Measurements from ENCODE around the gene TRIM50. TPM values are rescaled to one million over a fixed set of nuclear protein-coding genes. Genes with fewer than 3 reads are reported as not detected.
A peak's percentile ranks its signal among the peaks of the same experiment; 100 is the strongest.

Gene TRIM50
- total RNA-seq, 1 donor = not detected

- peak overlapping the region; percentile 86 for H2AFZ ChIP-seq (ENCODE audit: low read length)
- peaks cover 10% of the 10 kb centered on the region for H3K27me3 ChIP-seq (ENCODE audit: insufficient read depth, low read length)
- H4K20me1 ChIP-seq (ENCODE audit: insufficient read depth, low read length) = no peaks in the 10 kb centered on the region
- TF ChIP-seq, protein P1, sequence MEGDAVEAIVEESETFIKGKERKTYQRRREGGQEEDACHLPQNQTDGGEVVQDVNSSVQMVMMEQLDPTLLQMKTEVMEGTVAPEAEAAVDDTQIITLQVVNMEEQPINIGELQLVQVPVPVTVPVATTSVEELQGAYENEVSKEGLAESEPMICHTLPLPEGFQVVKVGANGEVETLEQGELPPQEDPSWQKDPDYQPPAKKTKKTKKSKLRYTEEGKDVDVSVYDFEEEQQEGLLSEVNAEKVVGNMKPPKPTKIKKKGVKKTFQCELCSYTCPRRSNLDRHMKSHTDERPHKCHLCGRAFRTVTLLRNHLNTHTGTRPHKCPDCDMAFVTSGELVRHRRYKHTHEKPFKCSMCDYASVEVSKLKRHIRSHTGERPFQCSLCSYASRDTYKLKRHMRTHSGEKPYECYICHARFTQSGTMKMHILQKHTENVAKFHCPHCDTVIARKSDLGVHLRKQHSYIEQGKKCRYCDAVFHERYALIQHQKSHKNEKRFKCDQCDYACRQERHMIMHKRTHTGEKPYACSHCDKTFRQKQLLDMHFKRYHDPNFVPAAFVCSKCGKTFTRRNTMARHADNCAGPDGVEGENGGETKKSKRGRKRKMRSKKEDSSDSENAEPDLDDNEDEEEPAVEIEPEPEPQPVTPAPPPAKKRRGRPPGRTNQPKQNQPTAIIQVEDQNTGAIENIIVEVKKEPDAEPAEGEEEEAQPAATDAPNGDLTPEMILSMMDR (IDR thresholded peaks at IDR 0.05; ENCODE audit: extremely low read depth, low read depth, low read length) = no peak
- DNase-seq (ENCODE audit: insufficient read length, low spot score, missing footprints) = peak; percentile 37
- H3K27ac ChIP-seq (ENCODE audit: low read depth, low read length) = no peak overlapping the region
- no peaks in the 10 kb centered on the region for H3K79me2 ChIP-seq (ENCODE audit: insufficient read depth, low read length)
- H3K9me3 ChIP-seq (ENCODE audit: low read depth, low read length) = no peaks in the 10 kb centered on the region
- H3K36me3 ChIP-seq (ENCODE audit: insufficient read depth, low read length) = no peaks in the 10 kb centered on the region
- H3K4me1 ChIP-seq (ENCODE audit: insufficient read depth, low read length) = peaks cover 8% of the 10 kb centered on the region
- H3K4me2 ChIP-seq (ENCODE audit: insufficient read depth, low read length) = peak overlapping the region; percentile 83
- H3K4me3 ChIP-seq (ENCODE audit: insufficient read depth, low read length) = peak overlapping the region; percentile 66
These were observed 30.9 kb upstream of the TRIM50 start for GRCh38 chr7:73358590-73359275.

GRCh38 chr7:73356159-73356558 is 28.3 kb upstream of the TRIM50 start:
- TF ChIP-seq, protein P1 (IDR thresholded peaks at IDR 0.05; ENCODE audit: extremely low read depth, low read depth, low read length) = no peak
- H3K27me3 ChIP-seq (ENCODE audit: insufficient read depth, low read length) = peaks cover 7% of the 10 kb centered on the region
- no peak overlapping the region for H2AFZ ChIP-seq (ENCODE audit: low read length)
- peaks cover 8% of the 10 kb centered on the region for H3K4me1 ChIP-seq (ENCODE audit: insufficient read depth, low read length)
- H3K79me2 ChIP-seq (ENCODE audit: insufficient read depth, low read length) = no peaks in the 10 kb centered on the region
- no peak overlapping the region for H3K4me2 ChIP-seq (ENCODE audit: insufficient read depth, low read length)
- no peaks in the 10 kb centered on the region for H3K9me3 ChIP-seq (ENCODE audit: low read depth, low read length)
- no peak overlapping the region for H3K27ac ChIP-seq (ENCODE audit: low read depth, low read length)
- no peaks in the 10 kb centered on the region for H3K36me3 ChIP-seq (ENCODE audit: insufficient read depth, low read length)
- no peak overlapping the region for H3K4me3 ChIP-seq (ENCODE audit: insufficient read depth, low read length)
- no peaks in the 10 kb centered on the region for H4K20me1 ChIP-seq (ENCODE audit: insufficient read depth, low read length)
- DNase-seq (ENCODE audit: insufficient read length, low spot score, missing footprints) = no peak

- Histone ChIP-seq H2AFZ (ENCODE audit: low read length) (no peak overlapping the region), H3K79me2 (ENCODE audit: insufficient read depth, low read length) (no peaks in the 10 kb centered on the region), H4K20me1 (ENCODE audit: insufficient read depth, low read length) (no peaks in the 10 kb centered on the region), H3K27me3 (ENCODE audit: insufficient read depth, low read length) (peaks cover 5% of the 10 kb centered on the region), H3K36me3 (ENCODE audit: insufficient read depth, low read length) (no peaks in the 10 kb centered on the region), H3K9me3 (ENCODE audit: low read depth, low read length) (no peaks in the 10 kb centered on the region), H3K4me2 (ENCODE audit: insufficient read depth, low read length) (no peak overlapping the region), H3K4me1 (ENCODE audit: insufficient read depth, low read length) (peaks cover 8% of the 10 kb centered on the region), H3K27ac (ENCODE audit: low read depth, low read length) (no peak overlapping the region), H3K4me3 (ENCODE audit: insufficient read depth, low read length) (no peak overlapping the region)
- TF ChIP-seq, protein P1 (IDR thresholded peaks at IDR 0.05; ENCODE audit: extremely low read depth, low read depth, low read length) = no peak
- peak; percentile 53 for DNase-seq (ENCODE audit: insufficient read length, low spot score, missing footprints)
These were observed 26.9 kb upstream of the TRIM50 start for GRCh38 chr7:73354821-73355220.

- Histone ChIP-seq H3K27me3 (ENCODE audit: insufficient read depth, low read length) (peaks cover 2% of the 10 kb centered on the region), H3K9me3 (ENCODE audit: low read depth, low read length) (no peaks in the 10 kb centered on the region), H4K20me1 (ENCODE audit: insufficient read depth, low read length) (no peaks in the 10 kb centered on the region), H3K4me3 (ENCODE audit: insufficient read depth, low read length) (no peak overlapping the region), H3K36me3 (ENCODE audit: insufficient read depth, low read length) (no peaks in the 10 kb centered on the region), H3K27ac (ENCODE audit: low read depth, low read length) (no peak overlapping the region), H3K79me2 (ENCODE audit: insufficient read depth, low read length) (no peaks in the 10 kb centered on the region), H3K4me2 (ENCODE audit: insufficient read depth, low read length) (no peak overlapping the region), H2AFZ (ENCODE audit: low read length) (no peak overlapping the region), H3K4me1 (ENCODE audit: insufficient read depth, low read length) (peaks cover 8% of the 10 kb centered on the region)
- peak; percentile 42 for DNase-seq (ENCODE audit: insufficient read length, low spot score, missing footprints)
- TF ChIP-seq, protein P1 (IDR thresholded peaks at IDR 0.05; ENCODE audit: extremely low read depth, low read depth, low read length) = no peak
These were observed 26.3 kb upstream of the TRIM50 start for GRCh38 chr7:73354196-73354595.
